Inflammatory macrophage (primary cell): ENCODE data around the gene TRHDE.
"Not testable (repeated sequence)": the region's sequence is repeated elsewhere in the genome, so short reads cannot be mapped to it uniquely, and the experiment has no call there.

Experiments
- DNase-seq, 2 donors: peaks; one replicate each; pipeline ENCODE4 v3.0.0-alpha.2; 2020 to 2022

The TRHDE gene

GRCh38 chr12:72631926-72632685, 359.9 kb downstream of the TRHDE start:
- no peak for DNase-seq

DNA sequence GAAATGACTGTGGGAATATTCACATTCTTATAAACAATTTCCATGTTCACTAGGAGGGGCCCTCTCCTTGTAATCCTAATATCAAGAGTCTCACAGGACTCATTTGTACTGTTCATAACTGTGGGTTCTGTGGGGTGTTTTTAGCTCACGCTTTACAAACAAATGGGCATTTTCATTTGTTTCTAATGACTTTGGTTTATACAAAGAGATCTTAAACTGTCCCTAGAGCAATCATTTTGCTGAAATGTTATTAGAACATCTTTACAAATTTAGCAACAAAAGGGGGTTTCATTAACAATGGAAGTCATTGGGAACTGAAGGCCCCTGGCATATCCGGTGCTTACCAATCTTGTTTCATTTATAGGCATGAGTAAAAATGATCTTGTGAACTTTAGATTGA, 370.5 kb downstream of the TRHDE start:
- no peak for DNase-seq

DNA sequence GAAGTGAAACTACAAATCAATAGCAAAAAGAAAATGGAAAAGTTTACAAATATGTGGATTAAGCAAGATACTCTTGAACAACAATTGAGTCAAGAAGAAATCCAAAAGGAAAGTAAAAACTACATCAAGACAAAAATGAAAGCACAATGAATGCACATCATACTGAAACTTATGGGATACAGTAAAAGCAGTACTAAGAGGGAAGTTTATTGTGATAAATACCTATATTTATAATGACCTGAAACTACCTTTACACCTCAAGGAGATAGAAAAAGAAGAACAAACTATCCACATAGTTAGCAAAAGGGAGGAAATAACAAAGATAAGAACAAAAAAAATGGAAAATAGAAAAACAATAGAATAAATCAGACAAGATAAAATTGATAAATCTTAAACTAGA, 375.0 kb downstream of the TRHDE start:
- no peak for DNase-seq

GRCh38 chr12:72658615-72659014, 386.4 kb downstream of the TRHDE start:
- no peak for DNase-seq

DNA sequence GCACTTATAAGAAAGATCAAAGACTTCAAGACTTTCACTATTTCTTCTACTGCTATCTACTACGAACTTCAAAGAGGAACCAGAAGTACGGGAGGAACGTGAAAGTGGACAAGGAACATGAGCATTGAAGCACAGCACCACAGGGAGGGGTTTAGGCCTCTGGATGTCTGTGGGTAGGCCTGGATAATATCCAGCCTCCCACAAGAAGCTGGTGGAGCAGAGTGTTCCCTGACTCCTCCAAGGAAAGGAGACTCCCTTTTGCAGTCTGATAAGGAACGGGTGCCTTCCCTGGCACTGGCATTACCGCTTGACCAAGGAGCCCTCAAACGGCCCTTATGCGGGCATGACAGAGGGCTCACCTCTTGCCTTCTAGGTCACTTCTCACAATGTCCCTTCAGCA, 388.0 kb downstream of the TRHDE start:
- not testable (repeated sequence) for DNase-seq

DNA sequence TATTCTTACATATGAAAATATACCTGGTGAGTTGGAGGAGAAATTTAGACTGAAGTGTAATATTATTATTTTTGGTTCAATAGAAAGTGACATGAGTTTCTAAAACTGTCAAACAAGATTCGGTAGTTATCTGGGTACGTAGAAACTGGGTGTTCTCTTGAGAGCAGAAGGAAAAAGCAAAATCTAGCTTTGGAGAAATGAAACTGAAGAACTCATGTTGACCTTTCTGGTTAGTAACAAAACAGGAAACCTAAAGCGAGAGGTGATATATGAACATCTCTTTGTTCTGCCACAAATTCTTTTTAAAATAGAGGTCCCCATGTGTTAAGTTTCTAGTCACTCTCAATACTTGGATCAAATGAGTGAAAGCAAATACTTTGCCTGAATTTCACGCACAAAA, 401.7 kb downstream of the TRHDE start:
- DNase-seq = peak; percentile 3 to 64

- DNase-seq = no peak
These were observed 404.4 kb downstream of the TRHDE start for GRCh38 chr12:72676556-72676955.

- DNase-seq = peak; percentile 16 to 51
These were observed 405.0 kb downstream of the TRHDE start for GRCh38 chr12:72677139-72677538.

DNA sequence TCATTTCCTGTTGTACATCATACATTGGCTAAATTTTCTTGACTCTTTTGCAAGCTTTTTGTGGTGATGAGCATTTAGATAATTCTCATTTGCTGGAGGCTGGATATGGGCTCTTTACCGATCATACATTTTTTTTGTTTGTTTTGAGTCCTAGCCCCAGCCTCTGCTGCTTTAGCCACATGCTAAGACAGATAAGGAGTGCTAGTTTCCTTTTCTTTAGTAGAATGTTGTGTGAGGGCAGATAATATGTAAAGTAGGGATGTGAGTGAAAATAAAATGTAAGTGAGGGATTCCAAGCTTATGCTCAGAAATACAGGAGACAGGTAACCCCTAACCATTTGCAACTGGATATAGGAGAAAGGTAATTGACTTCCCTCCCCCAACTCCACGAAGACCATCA, 405.7 kb downstream of the TRHDE start:
- no peak for DNase-seq

DNA sequence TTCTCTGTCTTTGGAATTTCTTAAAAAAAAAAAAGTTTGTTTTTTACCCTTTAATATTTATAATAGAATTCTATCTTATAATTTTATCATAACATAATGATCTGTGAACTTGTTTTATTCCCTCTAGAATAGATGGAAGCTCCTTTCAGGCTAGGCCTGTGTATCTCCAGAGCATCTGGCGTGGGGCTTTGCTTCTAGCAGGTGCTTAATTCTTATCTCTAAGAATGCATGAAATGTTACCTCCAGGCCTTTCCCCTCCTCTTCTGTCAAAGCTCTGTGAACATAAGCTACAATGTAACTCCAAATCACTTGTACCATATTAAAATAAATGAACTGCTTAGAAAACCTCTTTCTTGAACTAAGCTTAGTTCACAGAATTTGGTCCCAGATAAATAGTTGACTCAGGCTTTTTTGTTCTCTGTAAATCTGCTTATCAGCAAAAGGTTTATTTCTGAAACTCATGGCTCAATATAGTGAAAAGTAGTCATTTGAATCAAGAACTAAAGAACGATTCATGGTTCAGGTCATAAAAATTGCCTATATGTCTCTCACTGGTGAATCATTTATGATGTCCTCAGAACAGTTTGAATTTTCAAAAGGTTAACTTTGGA, 407.1 kb downstream of the TRHDE start:
- DNase-seq = no peak

DNA sequence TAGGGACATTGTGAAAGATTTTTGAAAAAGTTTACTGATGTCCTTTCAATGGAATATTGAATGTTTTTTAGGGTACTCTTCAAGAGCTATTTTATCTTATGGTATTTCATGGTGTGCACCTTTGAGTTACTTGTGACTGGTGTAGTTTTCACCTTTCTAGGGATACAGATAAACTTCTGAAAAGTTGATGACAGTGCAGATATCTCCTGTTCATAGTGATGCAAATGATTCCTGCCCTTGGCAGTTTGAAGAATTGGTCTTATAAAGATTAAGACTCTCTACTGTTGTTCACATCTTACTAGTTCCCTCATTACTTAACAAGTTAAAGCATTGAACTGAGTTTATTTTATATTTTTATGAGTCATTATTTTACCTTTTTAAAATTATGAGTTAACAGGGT, 408.9 kb downstream of the TRHDE start:
- DNase-seq = no peak

GRCh38 chr12:72684491-72684890, 412.3 kb downstream of the TRHDE start:
- DNase-seq = no peak

GRCh38 chr12:72692338-72692737, 420.2 kb downstream of the TRHDE start:
- DNase-seq = no peak

DNA sequence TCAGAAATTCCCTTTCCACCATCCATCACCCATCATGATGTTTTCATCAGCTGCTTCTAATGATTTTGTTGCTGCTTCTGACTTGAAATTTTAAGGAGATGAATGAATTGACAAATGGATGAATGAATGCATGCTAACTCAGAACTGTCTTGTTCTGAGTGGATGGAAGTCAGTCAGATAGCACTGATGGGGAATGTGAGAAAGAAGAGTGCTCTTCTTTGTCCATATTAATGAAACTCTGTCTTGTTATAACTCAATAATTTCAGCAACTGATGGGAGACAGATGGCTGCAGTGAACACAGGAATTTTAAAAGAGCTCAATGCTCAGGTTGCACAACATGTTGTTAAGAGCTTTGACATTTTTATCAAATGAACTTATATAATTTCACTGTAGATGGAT, 422.0 kb downstream of the TRHDE start:
- no peak for DNase-seq

- DNase-seq = no peak
These were observed 427.2 kb downstream of the TRHDE start for GRCh38 chr12:72699362-72699761.

GRCh38 chr12:72712025-72712424, 439.9 kb downstream of the TRHDE start:
- DNase-seq = not testable (repeated sequence)

GRCh38 chr12:72716221-72716620, 444.1 kb downstream of the TRHDE start:
- no peak for DNase-seq

GRCh38 chr12:72717036-72717435, 444.9 kb downstream of the TRHDE start:
- DNase-seq = no peak
